SH-SY5Y (cell line): ENCODE data around the gene FBXO10.

ENCODE experiments used
- GATA2 ChIP-seq: IDR thresholded peaks from 2 replicates; pipeline ENCODE4 v1.6.1; 2011; ENCODE audit warnings: mild to moderate bottlenecking, low read depth, low read length
- GATA3 ChIP-seq: IDR thresholded peaks from 2 replicates; pipeline ENCODE4 v1.6.1; 2011; ENCODE audit warnings: low read depth, mild to moderate bottlenecking, low read length, moderate library complexity

GRCh38 chr9:37625036-37625757 is 49.0 kb upstream of the FBXO10 start:
- TF ChIP-seq GATA2 = no peak
- TF ChIP-seq GATA3 = no peak
